Body of pancreas (tissue), 4 donors: ENCODE results near the gene SLC39A7.

ENCODE experiments used
- POLR2A ChIP-seq, 3 donors: fragments of 450-650 bp; IDR thresholded peaks; one replicate each; pipeline ENCODE4 v1.6.1; 2016; ENCODE audit warnings: antibody characterized with exemption in 3 of 3, mild to moderate bottlenecking in 2 of 3
- TF ChIP-seq, protein P1 (sequence below), 7 experiments: fragments of 450-650 bp in 4 of 7; fragments of 200-600 bp in 3 of 7; sonication (generic) in 3 of 7; IDR thresholded peaks; one replicate each; pipeline ENCODE4 v1.5.1; 2016 to 2019; ENCODE audit warnings: antibody characterized with exemption in 7 of 7

DNA sequence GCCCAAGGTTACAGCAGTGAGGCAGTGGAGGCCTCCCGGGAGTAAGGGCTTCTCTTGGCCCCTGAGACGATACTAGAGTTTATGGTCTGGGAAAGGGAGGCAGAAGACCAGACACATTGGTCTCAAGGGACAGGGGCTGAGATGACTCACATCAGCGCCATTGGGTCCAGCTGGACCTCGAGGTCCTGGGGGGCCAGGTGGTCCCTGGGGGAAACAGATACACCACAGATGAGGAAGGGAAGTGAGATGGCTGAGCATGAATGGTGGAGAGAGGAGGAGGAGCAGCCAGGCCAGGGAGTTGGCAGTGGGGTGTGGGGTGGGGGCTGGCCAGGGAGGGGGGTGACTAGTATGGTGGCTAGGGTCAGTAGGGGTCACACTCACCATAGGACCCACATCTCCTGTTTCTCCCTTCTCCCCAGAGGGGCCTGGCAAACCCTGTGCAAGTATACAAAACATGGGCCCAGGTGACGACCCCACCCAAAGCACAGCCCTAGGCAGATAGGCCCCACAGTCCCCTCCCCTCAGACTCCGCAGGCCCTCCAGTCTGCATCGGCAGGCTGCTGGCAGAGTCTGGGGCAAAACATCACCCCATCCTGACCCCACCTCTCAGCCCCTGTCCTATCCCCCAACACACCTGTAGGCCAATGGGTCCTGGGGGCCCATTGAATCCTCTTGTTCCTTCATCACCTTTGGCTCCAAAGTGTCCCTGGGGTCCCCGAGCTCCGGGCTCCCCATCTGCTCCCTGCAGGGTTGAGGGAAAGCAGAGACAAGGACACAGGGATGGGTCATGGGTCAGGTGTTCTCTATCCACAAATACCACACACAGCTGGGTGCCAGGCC, 30.3 kb upstream of the SLC39A7 start:
- TF ChIP-seq, protein P1, sequence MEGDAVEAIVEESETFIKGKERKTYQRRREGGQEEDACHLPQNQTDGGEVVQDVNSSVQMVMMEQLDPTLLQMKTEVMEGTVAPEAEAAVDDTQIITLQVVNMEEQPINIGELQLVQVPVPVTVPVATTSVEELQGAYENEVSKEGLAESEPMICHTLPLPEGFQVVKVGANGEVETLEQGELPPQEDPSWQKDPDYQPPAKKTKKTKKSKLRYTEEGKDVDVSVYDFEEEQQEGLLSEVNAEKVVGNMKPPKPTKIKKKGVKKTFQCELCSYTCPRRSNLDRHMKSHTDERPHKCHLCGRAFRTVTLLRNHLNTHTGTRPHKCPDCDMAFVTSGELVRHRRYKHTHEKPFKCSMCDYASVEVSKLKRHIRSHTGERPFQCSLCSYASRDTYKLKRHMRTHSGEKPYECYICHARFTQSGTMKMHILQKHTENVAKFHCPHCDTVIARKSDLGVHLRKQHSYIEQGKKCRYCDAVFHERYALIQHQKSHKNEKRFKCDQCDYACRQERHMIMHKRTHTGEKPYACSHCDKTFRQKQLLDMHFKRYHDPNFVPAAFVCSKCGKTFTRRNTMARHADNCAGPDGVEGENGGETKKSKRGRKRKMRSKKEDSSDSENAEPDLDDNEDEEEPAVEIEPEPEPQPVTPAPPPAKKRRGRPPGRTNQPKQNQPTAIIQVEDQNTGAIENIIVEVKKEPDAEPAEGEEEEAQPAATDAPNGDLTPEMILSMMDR (IDR thresholded peaks at IDR 0.05) = no peak
- no peak for TF ChIP-seq POLR2A (IDR thresholded peaks at IDR 0.05)
